Measurements from ENCODE around the gene FAM3D.
"Not testable (repeated sequence)": the region's sequence is repeated elsewhere in the genome, so short reads cannot be mapped to it uniquely, and the experiment has no call there.

FAM3D gene

GRCh38 chr3:58693940-58694850 lies 27.6 kb upstream of the FAM3D start:
- Histone ChIP-seq H3K36me3 (ENCODE audit: insufficient read depth, low read length) (no peaks in the 10 kb centered on the region), H3K9me3 (ENCODE audit: control insufficient read depth, insufficient read depth, low read length) (peaks cover 27% of the 10 kb centered on the region), H3K9ac (ENCODE audit: low read depth, low read length) (no peak overlapping the region; the same call in 1 of the 2 replicates), H3K4me1 (ENCODE audit: insufficient read depth, low read length) (no peaks in the 10 kb centered on the region)

DNA sequence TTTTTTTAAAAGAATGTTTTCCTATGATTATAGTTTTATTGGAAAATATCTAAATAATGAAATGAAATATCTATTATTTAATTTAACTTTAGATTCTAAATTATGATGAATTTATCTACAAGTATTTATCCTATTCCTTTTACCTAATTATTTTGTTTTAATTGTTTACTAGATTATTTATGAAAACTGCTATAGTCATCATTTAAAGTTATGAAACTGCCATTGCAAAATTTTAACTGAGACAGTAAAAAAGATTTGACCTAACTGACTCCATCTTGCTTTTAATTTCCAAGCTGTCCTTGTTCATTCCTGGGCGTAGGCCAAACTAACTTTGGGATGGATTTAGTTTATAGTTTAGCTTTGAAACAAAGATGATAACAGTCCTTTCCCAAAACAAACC lies 25.9 kb upstream of the FAM3D start:
- H3K9ac ChIP-seq (ENCODE audit: low read depth, low read length), result no peak overlapping the region
- peaks cover 30% of the 10 kb centered on the region for H3K9me3 ChIP-seq (ENCODE audit: control insufficient read depth, insufficient read depth, low read length)
- H3K4me1 ChIP-seq (ENCODE audit: insufficient read depth, low read length), result no peaks in the 10 kb centered on the region
- no peaks in the 10 kb centered on the region for H3K36me3 ChIP-seq (ENCODE audit: insufficient read depth, low read length)

DNA sequence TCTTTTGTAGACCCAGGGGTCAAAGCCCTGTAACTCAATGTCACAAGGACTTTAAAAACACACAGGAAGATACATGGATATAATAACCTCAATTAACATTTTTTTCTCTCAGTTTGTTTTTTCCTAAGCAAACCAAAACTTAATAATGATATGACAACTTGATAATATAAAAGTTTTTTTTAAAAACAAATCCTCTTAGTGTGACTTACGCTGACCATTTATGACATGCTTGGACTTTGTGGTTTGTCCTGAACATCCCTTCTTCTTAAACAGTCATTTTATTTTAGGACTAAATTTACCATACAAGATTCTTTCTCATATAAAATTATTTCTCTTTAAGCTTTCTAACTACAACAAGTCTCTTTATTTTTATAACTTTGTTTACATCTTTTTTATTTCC lies 25.4 kb upstream of the FAM3D start:
- Histone ChIP-seq H3K9me3 (ENCODE audit: control insufficient read depth, insufficient read depth, low read length) (peaks cover 30% of the 10 kb centered on the region), H3K9ac (ENCODE audit: low read depth, low read length) (no peak overlapping the region), H3K4me1 (ENCODE audit: insufficient read depth, low read length) (no peaks in the 10 kb centered on the region), H3K36me3 (ENCODE audit: insufficient read depth, low read length) (no peaks in the 10 kb centered on the region)

GRCh38 chr3:58690490-58690889 lies 23.9 kb upstream of the FAM3D start:
- Histone ChIP-seq H3K4me1 (ENCODE audit: insufficient read depth, low read length) (no peaks in the 10 kb centered on the region), H3K9me3 (ENCODE audit: control insufficient read depth, insufficient read depth, low read length) (peaks cover 30% of the 10 kb centered on the region), H3K9ac (ENCODE audit: low read depth, low read length) (no peak overlapping the region), H3K36me3 (ENCODE audit: insufficient read depth, low read length) (no peaks in the 10 kb centered on the region)

- no peaks in the 10 kb centered on the region for H3K4me1 ChIP-seq (ENCODE audit: insufficient read depth, low read length)
- H3K9ac ChIP-seq (ENCODE audit: low read depth, low read length), result no peak overlapping the region
- no peaks in the 10 kb centered on the region for H3K36me3 ChIP-seq (ENCODE audit: insufficient read depth, low read length)
- H3K9me3 ChIP-seq (ENCODE audit: control insufficient read depth, insufficient read depth, low read length), result peaks cover 21% of the 10 kb centered on the region
Measured at GRCh38 chr3:58688574-58688973, 22.0 kb upstream of the FAM3D start.

DNA sequence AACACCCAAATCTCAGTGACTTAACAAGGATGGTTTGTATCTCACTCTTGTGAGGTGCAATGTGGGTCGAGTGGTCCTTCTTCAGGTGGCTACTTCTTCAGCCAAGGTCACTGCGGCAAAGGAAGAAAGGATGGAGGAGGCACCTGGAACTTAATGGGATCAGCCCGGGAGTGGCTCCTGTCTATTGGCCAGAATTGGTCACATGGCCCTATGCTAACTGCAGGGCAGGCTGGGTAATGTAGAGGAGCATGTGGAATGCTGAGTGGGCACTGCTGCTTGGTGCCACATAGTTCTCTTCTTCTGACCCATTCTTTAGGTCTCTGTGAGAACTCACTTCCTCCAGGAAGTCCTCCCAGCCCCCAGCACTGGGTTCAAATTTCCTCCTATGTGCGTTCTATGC lies 20.3 kb upstream of the FAM3D start:
- H3K4me1 ChIP-seq (ENCODE audit: insufficient read depth, low read length), result no peaks in the 10 kb centered on the region
- no peak overlapping the region for H3K9ac ChIP-seq (ENCODE audit: low read depth, low read length)
- H3K36me3 ChIP-seq (ENCODE audit: insufficient read depth, low read length), result no peaks in the 10 kb centered on the region
- H3K9me3 ChIP-seq (ENCODE audit: control insufficient read depth, insufficient read depth, low read length), result peaks cover 17% of the 10 kb centered on the region

GRCh38 chr3:58685641-58686040 lies 19.1 kb upstream of the FAM3D start:
- H3K9me3 ChIP-seq (ENCODE audit: control insufficient read depth, insufficient read depth, low read length), result peaks cover 8% of the 10 kb centered on the region; the same call in 1 of the 2 replicates
- H3K9ac ChIP-seq (ENCODE audit: low read depth, low read length), result no peak overlapping the region

DNA sequence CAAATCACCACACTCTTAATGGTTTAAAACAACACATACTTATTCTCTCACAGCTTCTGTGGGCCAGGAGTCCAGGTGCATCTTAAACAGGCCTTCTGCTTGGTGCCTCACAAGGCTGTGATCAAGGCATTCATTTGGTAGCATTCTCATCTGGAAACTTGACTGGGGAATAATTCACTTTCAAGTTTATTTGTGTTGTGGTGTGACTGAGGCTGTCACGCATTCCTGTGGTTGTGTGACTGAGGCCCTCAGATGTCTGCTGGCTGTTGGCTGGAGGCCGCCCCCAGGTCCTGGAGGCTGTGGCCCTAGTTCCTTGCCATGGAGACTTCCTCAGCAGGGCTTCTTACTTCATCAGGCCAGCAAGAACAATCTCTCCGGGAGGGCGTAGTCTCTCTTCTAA lies 16.9 kb upstream of the FAM3D start:
- Histone ChIP-seq H3K36me3 (ENCODE audit: insufficient read depth, low read length) (no peaks in the 10 kb centered on the region), H3K9me3 (ENCODE audit: control insufficient read depth, insufficient read depth, low read length) (peaks cover 2% of the 10 kb centered on the region; the same call in 1 of the 2 replicates), H3K9ac (ENCODE audit: low read depth, low read length) (no peak overlapping the region), H3K4me1 (ENCODE audit: insufficient read depth, low read length) (no peaks in the 10 kb centered on the region)

More at GRCh38 chr3:58685641-58686040, 19.1 kb upstream of the FAM3D start:
- no peaks in the 10 kb centered on the region for H3K36me3 ChIP-seq (ENCODE audit: insufficient read depth, low read length)
- H3K4me1 ChIP-seq (ENCODE audit: insufficient read depth, low read length), result no peaks in the 10 kb centered on the region

DNA sequence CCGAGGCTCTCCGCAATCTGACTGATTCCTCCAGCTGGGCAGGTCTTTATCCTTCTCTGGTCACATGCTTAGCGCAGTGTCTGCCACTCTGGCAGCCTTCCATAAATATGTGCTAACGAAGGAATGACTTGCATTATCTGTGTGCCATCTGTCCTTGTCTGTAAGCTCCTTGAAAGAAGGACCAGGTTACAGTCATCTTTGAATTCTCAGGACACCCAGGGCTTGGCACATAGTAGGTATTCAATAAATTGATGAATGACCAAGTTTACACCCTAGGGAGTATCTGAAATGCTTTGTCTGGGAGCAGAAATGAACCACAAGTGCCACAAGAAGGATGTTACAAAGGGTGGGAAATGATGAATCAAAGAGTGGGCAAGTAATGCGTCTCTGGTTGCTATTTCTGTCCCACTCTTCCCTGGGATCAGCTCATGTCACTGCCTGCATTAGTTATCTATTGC lies 16.5 kb upstream of the FAM3D start:
- Histone ChIP-seq H3K4me1 (ENCODE audit: insufficient read depth, low read length) (no peaks in the 10 kb centered on the region), H3K9ac (ENCODE audit: low read depth, low read length) (no peak overlapping the region), H3K9me3 (ENCODE audit: control insufficient read depth, insufficient read depth, low read length) (peaks cover 2% of the 10 kb centered on the region; the same call in 1 of the 2 replicates), H3K36me3 (ENCODE audit: insufficient read depth, low read length) (no peaks in the 10 kb centered on the region)

- Histone ChIP-seq H3K36me3 (ENCODE audit: insufficient read depth, low read length) (no peaks in the 10 kb centered on the region), H3K4me1 (ENCODE audit: insufficient read depth, low read length) (no peaks in the 10 kb centered on the region)
Measured at GRCh38 chr3:58681863-58682262, 15.3 kb upstream of the FAM3D start.

DNA sequence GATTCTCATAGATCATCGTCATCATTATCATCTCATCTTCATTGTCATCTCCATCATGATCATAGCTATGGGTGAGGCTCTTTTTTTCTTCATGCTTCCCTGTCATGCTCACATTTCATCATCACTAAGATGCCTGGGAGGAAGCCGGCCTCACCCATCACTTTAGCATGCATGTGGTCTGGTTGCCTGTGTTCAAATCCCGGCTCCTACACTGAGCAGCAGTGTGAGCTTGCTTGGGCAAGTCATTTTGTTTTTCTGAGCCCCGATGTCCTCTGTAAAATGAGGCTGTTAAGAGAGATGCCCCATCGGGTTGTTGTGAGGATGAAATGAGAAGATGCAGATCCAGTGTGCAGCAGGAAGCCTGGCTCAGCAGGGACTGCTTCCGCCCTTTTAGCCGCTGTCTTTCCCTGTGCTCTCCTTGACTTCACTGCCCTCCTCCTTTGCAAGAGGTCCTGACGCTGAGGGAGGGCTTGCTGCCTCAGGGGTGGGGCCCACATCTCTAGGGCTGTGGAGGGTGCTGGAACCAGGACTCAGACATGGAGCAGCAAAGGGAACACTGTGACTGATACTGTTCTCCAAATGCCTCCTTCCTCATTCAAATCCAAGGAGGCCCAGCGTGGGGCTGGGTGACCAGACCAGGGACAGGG lies 14.4 kb upstream of the FAM3D start:
- H3K4me1 ChIP-seq (ENCODE audit: insufficient read depth, low read length), result no peaks in the 10 kb centered on the region
- no peaks in the 10 kb centered on the region; the same call in 1 of the 2 replicates for H3K9me3 ChIP-seq (ENCODE audit: control insufficient read depth, insufficient read depth, low read length)
- H3K36me3 ChIP-seq (ENCODE audit: insufficient read depth, low read length), result no peaks in the 10 kb centered on the region
- no peak overlapping the region for H3K9ac ChIP-seq (ENCODE audit: low read depth, low read length)

More at GRCh38 chr3:58681863-58682262, 15.3 kb upstream of the FAM3D start:
- H3K9me3 ChIP-seq (ENCODE audit: control insufficient read depth, insufficient read depth, low read length), result no peaks in the 10 kb centered on the region; the same call in 1 of the 2 replicates
- H3K9ac ChIP-seq (ENCODE audit: low read depth, low read length), result no peak overlapping the region

DNA sequence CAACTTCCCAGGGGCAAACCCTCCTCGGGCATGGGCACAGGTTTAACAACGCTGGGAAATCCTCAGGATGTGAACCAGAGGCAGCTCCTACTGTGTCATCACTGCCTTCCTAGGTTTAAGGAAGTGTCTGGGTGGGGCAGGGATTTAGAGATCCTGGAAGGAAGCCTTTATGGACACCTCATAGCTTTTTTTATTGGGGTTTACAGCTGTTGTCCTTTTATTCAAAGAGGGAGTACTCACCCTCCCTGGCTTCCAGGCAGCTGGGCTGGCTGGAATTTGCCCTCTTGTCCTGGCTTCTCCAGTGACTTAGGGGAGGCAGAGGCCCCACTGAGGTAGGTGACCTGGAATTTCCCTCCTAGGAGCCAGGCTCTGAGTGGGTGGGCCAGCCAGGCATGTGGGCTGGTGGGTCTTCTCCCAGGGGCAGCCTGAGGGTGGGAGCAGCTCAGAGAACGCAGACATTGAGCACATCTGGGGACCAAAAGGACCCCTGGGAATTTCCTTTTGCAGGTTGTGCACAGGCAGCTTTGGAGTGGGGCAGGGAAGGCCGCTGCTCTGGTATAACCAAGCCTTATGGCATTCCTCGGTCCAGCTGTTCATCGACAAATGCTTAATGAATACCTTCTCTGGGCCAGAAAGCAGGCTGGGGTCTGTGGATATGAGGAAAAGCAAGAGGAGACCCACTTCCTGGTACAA lies 13.5 kb upstream of the FAM3D start:
- no peaks in the 10 kb centered on the region for H3K4me1 ChIP-seq (ENCODE audit: insufficient read depth, low read length)

GRCh38 chr3:58679446-58679845 lies 12.9 kb upstream of the FAM3D start:
- H3K9ac ChIP-seq (ENCODE audit: low read depth, low read length), result no peak overlapping the region
- no peaks in the 10 kb centered on the region for H3K4me1 ChIP-seq (ENCODE audit: insufficient read depth, low read length)

More for the DNA sequence above, 13.5 kb upstream of the FAM3D start:
- H3K36me3 ChIP-seq (ENCODE audit: insufficient read depth, low read length), result no peaks in the 10 kb centered on the region
- H3K9ac ChIP-seq (ENCODE audit: low read depth, low read length), result no peak overlapping the region
- H3K9me3 ChIP-seq (ENCODE audit: control insufficient read depth, insufficient read depth, low read length), result no peaks in the 10 kb centered on the region; the same call in 1 of the 2 replicates

DNA sequence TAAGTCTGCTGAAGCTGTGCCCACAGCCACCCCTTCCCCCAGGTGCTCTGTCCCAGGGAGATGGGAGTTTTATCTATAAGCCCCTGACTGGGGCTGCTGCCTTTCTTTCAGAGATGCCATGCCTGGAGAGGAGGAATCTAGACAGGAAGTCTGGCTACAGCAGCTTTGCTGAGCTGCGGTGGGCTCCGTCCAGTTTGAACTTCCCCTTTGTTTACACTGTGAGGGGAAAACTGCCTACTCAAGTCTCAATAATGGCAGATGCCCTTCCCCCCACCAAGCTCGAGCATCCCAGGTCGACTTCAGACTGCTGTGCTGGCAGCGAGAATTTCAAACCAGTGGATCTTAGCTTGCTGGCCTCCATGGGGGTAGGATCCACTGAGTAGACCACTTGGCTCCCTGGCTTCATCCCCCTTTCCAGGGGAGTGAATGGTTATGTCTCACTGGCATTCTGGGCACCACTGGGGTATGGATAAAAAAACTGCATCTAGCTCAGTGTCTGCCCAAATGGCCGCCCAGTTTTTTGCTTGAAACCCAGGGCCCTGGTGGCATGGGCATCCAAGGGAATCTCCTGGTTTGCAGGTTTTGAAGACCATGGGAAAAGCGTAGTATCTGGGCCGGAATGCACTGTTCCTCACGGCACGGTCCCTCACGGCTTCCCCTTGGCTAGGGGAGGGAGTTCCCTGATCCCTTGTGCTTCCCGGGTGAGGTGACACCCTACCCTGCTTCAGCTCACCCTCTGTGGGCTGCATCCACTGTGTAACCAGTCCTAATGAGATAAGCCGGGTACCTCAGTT lies 11.8 kb upstream of the FAM3D start:
- not testable (repeated sequence) for H3K9ac ChIP-seq (ENCODE audit: low read depth, low read length); H3K9me3 ChIP-seq (ENCODE audit: control insufficient read depth, insufficient read depth, low read length); H3K36me3 ChIP-seq (ENCODE audit: insufficient read depth, low read length); H3K4me1 ChIP-seq (ENCODE audit: insufficient read depth, low read length)

More at GRCh38 chr3:58679446-58679845, 12.9 kb upstream of the FAM3D start:
- no peaks in the 10 kb centered on the region for H3K36me3 ChIP-seq (ENCODE audit: insufficient read depth, low read length)
- no peaks in the 10 kb centered on the region for H3K9me3 ChIP-seq (ENCODE audit: control insufficient read depth, insufficient read depth, low read length)

Measured in ES-I3 (cell line).